HG03354 (cell line): ENCODE measurements around the gene ADAMTS15.

Source experiments
- ATAC-seq: cut with Tn5 transposase; IDR thresholded peaks from one replicate; pipeline ENCODE4 v1.9.1; 2021; ENCODE audit warnings: mild to moderate bottlenecking; ENCODE audit not compliant: unreplicated experiment, poor library complexity, severe bottlenecking

Gene ADAMTS15

GRCh38 chr11:130474637-130475400, 26.4 kb downstream of the ADAMTS15 start:
- ATAC-seq = no peak

DNA sequence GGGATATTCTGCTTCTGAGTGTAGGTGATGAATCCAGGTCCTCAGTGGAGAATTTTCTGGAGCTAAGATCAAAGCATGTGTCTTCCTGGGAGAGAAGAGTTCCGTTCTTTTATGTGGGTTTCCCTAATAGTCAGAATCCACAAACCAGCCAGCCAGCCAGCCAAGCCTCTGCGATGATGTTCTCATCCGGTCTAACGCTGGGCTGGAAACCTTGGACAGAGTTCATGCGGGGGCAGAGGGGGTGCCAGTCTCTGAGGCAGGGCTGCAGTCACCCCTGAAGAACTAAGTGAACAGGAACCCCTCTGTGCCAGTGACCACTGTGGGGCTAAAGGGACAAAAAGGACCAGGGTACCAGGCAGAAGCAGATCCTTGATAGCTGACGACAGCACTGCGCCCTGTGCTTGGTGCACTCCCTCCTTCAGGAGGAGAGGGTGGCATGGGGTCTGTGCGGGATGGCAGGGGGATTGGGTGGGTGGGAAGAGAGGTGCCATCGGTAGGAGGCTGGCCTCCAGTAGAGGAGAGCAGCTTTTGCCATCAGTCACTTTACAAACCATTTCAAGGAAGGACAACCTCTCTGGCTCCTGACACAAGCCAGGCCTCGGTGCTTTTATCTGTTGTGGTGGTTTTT, 27.1 kb downstream of the ADAMTS15 start:
- no peak for ATAC-seq

DNA sequence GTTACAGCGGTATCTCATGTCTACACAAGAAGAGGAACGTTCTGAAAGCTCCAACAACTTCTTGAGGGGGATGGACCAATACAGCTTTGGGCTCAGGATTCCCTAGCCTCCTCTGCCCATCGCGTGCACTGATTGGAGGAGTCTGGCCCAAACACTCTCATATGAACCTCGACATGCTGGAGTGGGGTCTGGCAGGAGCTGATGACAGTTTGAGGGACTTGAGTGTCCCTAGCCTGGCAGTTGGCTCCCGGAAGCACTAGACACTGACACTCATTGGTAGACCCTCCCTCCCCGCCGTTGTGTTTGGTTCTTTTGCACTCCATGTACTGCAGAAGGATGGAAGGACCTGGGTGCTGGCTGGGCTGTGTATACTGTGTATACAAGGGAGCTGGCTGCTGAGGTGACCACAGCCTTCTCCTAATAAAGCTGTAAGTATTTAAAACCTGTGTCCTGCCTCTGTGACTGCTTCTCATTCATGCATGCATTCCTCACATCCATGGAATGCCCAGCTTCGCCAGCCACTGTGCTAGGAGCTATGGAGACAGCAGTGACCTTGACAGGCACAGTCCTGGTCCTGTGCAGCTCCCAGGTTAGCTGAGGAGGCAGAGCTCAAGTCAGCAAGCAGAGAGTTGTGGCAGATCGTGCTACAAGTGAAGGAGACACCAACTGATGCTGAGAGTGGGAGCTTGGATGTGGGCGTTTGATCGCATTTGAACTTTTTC, 27.9 kb downstream of the ADAMTS15 start:
- no peak for ATAC-seq

- ATAC-seq = no peak
Observed at GRCh38 chr11:130476922-130477491, 28.6 kb downstream of the ADAMTS15 start.

DNA sequence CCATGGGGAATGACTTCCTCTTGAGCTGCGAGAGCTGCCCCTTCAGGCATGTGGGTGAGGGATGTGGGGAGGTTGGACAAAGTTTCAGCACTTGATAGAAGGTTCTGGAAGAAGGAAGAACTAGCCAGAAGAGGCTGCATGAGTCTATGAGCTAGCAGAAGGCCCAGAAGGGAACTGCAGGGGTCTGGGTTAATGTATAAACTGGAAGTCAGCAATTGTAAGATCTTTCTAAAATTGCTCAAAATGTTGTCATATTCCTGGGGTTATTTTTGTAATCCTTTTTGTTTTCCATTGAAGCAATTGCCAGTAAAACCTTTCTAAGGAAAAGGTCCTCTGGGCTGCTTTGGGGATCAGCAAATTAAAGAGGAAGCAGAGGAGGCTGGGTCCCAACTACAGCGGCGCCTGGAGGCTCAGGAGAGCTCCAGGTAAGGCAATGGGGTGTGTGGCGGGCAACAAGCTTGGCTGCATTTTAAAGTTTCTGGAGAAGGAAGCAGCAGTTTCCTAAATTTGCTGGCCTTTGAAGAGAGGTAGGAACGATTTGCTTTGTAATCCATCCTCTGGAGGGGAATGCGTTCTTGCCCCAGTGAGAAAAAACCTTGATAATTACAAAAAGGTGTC, 29.2 kb downstream of the ADAMTS15 start:
- no peak for ATAC-seq

DNA sequence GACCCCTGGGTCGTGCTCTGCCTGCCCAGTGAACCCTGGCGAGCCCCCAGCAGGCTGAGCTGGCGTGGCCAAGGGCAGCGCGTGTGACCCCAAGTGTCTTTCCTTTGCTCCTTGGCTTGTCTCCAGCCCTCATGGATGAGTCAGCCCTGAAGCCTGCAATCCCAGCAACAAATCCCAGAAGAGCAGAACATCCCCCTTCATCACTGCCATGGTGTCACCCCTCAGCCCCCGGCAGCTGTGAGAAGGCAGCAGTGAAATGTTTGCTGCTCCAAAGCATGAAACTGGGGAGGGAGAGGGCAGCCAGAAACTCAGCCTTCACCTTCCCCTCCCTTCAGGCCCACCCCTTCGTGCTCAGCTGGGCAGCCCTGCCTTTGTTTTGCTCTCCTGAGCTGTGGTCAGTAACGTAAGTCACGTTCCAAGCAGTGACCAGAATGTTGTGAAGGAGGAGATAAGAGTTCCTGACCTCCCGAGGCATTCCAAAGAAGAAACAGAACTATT, 29.8 kb downstream of the ADAMTS15 start:
- no peak for ATAC-seq

DNA sequence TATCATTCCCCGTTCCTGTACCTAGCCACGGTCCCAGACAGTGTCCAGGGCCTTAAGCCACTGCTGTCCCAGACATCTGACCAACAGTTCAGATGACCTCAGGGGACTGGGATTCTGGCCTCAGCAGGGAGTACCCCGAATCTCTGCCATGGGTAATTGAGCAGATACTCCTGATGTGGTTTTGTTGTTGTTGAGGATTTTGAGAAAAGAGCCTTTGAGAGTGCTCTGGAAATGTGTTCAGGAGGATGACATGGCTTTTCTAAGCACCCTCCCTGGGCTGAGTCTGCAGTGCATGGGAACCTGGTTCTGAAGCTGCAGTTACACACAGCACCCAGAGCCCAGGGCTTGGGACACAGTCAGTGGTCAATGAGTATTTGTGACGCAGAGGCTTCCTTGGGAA, 30.4 kb downstream of the ADAMTS15 start:
- no peak for ATAC-seq

- no peak for ATAC-seq
Observed at GRCh38 chr11:130480186-130480585, 31.7 kb downstream of the ADAMTS15 start.

GRCh38 chr11:130480711-130481140, 32.3 kb downstream of the ADAMTS15 start:
- no peak for ATAC-seq

DNA sequence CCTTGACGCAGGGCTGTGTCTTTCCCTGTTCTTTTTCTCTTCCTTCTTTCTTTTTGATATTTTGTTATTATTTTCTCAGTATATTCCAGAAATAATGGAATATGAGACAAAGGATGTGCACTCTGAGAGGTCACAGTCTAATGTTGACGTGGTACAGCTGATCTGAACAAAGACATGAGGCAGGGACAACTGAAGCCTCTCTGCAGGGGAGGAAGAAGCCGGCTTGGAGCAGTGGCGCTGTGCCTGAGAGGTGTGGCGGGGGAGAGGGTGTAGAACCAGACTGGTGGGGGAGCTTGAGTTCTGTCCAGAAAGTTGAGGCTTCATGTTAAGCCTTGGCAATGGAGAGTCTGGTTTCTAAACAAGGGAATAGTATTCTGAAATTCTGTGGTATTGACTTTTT, 34.7 kb downstream of the ADAMTS15 start:
- no peak for ATAC-seq

GRCh38 chr11:130485983-130486382, 37.5 kb downstream of the ADAMTS15 start:
- no peak for ATAC-seq

DNA sequence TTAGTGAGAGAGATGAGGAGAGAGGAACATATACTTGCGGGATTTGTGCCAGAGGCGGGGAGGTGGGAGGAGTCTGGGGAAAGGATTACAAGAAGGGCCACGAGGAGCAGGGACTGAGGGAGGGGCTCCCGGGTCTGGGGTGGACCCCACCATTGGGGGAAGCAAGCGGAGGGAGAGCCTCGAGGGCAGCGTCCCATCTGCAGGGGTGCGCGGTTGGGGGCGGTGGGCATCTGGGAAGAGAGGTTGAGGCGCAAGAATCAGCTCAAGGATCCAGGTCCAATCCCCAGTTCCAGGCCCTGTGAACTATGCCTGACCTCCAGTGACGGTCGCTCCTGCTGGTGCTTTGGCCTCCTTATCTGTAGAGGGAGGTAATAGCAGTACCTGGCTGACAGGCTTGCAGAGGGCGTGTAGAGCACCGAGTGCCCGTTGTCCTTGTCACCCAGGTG, 38.0 kb downstream of the ADAMTS15 start:
- no peak for ATAC-seq

- no peak for ATAC-seq
Observed at GRCh38 chr11:130486987-130487923, 38.8 kb downstream of the ADAMTS15 start.

- ATAC-seq = no peak
Observed at GRCh38 chr11:130487924-130488815, 39.7 kb downstream of the ADAMTS15 start.

DNA sequence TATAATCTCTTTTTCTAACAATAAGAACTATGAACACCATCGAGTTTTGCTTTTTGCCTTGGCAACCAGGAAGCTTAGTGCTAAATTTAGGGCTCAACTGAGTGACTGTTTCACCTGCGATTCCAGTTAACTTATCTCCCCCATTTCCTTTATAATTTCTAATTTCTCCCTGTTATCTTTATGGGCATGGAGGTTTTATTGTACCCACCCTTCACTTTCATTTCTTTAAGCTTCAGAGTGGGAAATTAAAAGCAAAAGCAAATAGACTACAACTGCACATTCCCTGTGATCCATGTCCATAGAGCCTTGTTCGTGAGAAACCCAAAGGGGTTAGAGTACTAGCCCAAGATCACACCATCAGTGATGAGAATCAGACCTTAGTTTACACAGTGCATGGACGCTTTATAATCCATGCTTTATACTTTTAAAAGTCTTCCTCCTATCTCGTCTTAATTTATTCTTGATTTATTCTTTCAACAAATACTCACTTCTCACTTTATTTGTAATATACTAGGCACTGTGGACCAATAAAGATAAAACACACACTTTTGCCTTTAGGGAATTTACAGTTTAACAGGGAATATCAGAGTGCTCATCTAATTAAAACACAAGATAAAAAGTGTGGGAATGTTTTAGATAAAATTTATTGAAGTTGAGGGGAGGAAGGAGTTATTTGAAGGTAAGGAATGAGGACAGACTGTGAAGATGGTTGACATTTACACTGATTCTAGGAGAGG, 40.6 kb downstream of the ADAMTS15 start:
- ATAC-seq = no peak

GRCh38 chr11:130489716-130490115, 41.3 kb downstream of the ADAMTS15 start:
- no peak for ATAC-seq
